GM23338 (cell line): Measurements from ENCODE around the gene PLEKHA7. TPM values are rescaled to one million over a fixed set of nuclear protein-coding genes. Genes with fewer than 3 reads are reported as not detected.

Experiments
- CREB1 ChIP-seq: fragments of 250-450 bp; sonication (Bioruptor Pico); IDR thresholded peaks from 2 replicates; pipeline ENCODE4 v1.5.0; 2020; ENCODE audit warnings: low read depth, mild to moderate bottlenecking, moderate library complexity
- EZH2 ChIP-seq: fragments of 200-600 bp; sonication (generic); IDR thresholded peaks from one replicate; pipeline ENCODE4 v1.8.0; 2017; ENCODE audit warnings: antibody characterized with exemption, mild to moderate bottlenecking, low read depth; ENCODE audit not compliant: unreplicated experiment
- EZH2phosphoT487 ChIP-seq: fragments of 200-600 bp; sonication (generic); IDR thresholded peaks from one replicate; pipeline ENCODE4 v1.8.1; 2018; ENCODE audit warnings: antibody characterized with exemption; ENCODE audit not compliant: unreplicated experiment
- JUNB ChIP-seq: IDR thresholded peaks from one replicate; pipeline ENCODE4 v1.6.1; 2016; ENCODE audit warnings: antibody characterized with exemption; ENCODE audit not compliant: unreplicated experiment
- NANOG ChIP-seq: IDR thresholded peaks from 2 replicates; pipeline ENCODE4 v1.6.1; 2016; ENCODE audit warnings: antibody characterized with exemption, borderline replicate concordance
- POLR2AphosphoS5 ChIP-seq: IDR thresholded peaks from 2 replicates; pipeline ENCODE4 v1.6.1; 2016; ENCODE audit warnings: antibody characterized with exemption, low read depth
- STAT1 ChIP-seq: IDR thresholded peaks from one replicate; pipeline ENCODE4 v1.6.1; 2016; ENCODE audit warnings: antibody characterized with exemption; ENCODE audit not compliant: unreplicated experiment
- polyA plus RNA-seq: library from polyadenylated mRNA; unstranded; fragments of >200 nt; fragmentation: Nextera tagmentation; extraction: Ambion mirVana; gene quantifications from 2 replicates; pipeline ENCODE4 v1.2.1, GENCODE V29; 2016
- total RNA-seq: library from RNA; depleted of rRNA; stranded (reverse); fragments of >200 nt; shearing (Covaris generic); gene quantifications from 2 replicates; pipeline ENCODE4 v1.2.3, GENCODE V29; 2014
- TF ChIP-seq, protein P1 (sequence below): fragments of 250-450 bp; sonication (Bioruptor Pico); IDR thresholded peaks from 2 replicates; pipeline ENCODE4 v1.5.0; 2020; ENCODE audit warnings: mild to moderate bottlenecking, moderate library complexity
- TF ChIP-seq, protein P2 (sequence below), 2 experiments: fragments of 200-600 bp in 1 of 2; sonication (generic) in 1 of 2; conservative IDR thresholded peaks; 2 replicates each; pipeline versions ENCODE4 v1.5.1 to v1.6.1; 2016 to 2017; ENCODE audit warnings: antibody characterized with exemption in 2 of 2, low read depth in 2 of 2, mild to moderate bottlenecking in 2 of 2, moderate library complexity in 1 of 2
- TF ChIP-seq, protein P3 (sequence below): IDR thresholded peaks from 2 replicates; pipeline ENCODE4 v1.6.1; 2016; ENCODE audit warnings: antibody characterized with exemption

Gene PLEKHA7
- total and polyA plus RNA-seq, 2 experiments from 2014 or later, result 9.7 to 15.8 TPM

DNA sequence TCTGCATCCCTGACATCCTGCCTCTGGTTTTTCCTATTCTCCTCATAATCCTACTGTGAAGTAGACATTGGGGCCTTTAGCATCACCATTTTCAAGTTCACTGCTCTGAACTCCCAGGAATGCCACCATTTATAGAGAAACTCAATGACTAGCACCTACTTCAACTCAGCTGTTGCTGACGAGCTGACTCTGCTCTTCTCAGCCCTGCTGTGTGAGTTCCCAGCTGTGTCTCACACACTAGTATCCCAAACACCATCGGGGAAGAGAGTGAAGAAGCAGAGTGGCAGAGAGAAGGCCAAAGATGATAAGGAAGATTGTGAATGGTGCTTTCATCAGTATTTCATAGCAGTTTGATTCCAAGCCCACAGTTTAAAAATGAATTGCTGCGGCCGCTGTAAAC, 71.9 kb downstream of the PLEKHA7 start (continued):
- TF ChIP-seq, protein P1, sequence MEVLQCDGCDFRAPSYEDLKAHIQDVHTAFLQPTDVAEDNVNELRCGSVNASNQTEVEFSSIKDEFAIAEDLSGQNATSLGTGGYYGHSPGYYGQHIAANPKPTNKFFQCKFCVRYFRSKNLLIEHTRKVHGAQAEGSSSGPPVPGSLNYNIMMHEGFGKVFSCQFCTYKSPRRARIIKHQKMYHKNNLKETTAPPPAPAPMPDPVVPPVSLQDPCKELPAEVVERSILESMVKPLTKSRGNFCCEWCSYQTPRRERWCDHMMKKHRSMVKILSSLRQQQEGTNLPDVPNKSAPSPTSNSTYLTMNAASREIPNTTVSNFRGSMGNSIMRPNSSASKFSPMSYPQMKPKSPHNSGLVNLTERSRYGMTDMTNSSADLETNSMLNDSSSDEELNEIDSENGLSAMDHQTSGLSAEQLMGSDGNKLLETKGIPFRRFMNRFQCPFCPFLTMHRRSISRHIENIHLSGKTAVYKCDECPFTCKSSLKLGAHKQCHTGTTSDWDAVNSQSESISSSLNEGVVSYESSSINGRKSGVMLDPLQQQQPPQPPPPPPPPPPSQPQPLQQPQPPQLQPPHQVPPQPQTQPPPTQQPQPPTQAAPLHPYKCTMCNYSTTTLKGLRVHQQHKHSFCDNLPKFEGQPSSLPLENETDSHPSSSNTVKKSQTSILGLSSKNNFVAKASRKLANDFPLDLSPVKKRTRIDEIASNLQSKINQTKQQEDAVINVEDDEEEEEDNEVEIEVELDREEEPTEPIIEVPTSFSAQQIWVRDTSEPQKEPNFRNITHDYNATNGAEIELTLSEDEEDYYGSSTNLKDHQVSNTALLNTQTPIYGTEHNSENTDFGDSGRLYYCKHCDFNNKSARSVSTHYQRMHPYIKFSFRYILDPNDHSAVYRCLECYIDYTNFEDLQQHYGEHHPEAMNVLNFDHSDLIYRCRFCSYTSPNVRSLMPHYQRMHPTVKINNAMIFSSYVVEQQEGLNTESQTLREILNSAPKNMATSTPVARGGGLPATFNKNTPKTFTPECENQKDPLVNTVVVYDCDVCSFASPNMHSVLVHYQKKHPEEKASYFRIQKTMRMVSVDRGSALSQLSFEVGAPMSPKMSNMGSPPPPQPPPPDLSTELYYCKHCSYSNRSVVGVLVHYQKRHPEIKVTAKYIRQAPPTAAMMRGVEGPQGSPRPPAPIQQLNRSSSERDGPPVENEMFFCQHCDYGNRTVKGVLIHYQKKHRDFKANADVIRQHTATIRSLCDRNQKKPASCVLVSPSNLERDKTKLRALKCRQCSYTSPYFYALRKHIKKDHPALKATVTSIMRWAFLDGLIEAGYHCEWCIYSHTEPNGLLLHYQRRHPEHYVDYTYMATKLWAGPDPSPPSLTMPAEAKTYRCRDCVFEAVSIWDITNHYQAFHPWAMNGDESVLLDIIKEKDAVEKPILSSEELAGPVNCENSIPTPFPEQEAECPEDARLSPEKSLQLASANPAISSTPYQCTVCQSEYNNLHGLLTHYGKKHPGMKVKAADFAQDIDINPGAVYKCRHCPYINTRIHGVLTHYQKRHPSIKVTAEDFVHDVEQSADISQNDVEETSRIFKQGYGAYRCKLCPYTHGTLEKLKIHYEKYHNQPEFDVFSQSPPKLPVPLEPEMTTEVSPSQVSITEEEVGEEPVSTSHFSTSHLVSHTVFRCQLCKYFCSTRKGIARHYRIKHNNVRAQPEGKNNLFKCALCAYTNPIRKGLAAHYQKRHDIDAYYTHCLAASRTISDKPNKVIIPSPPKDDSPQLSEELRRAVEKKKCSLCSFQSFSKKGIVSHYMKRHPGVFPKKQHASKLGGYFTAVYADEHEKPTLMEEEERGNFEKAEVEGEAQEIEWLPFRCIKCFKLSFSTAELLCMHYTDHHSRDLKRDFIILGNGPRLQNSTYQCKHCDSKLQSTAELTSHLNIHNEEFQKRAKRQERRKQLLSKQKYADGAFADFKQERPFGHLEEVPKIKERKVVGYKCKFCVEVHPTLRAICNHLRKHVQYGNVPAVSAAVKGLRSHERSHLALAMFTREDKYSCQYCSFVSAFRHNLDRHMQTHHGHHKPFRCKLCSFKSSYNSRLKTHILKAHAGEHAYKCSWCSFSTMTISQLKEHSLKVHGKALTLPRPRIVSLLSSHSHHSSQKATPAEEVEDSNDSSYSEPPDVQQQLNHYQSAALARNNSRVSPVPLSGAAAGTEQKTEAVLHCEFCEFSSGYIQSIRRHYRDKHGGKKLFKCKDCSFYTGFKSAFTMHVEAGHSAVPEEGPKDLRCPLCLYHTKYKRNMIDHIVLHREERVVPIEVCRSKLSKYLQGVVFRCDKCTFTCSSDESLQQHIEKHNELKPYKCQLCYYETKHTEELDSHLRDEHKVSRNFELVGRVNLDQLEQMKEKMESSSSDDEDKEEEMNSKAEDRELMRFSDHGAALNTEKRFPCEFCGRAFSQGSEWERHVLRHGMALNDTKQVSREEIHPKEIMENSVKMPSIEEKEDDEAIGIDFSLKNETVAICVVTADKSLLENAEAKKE (CRISPR knock-in tag), result no peak
- TF ChIP-seq NANOG, result no peak
- TF ChIP-seq, protein P2, sequence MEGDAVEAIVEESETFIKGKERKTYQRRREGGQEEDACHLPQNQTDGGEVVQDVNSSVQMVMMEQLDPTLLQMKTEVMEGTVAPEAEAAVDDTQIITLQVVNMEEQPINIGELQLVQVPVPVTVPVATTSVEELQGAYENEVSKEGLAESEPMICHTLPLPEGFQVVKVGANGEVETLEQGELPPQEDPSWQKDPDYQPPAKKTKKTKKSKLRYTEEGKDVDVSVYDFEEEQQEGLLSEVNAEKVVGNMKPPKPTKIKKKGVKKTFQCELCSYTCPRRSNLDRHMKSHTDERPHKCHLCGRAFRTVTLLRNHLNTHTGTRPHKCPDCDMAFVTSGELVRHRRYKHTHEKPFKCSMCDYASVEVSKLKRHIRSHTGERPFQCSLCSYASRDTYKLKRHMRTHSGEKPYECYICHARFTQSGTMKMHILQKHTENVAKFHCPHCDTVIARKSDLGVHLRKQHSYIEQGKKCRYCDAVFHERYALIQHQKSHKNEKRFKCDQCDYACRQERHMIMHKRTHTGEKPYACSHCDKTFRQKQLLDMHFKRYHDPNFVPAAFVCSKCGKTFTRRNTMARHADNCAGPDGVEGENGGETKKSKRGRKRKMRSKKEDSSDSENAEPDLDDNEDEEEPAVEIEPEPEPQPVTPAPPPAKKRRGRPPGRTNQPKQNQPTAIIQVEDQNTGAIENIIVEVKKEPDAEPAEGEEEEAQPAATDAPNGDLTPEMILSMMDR (conservative IDR thresholded peaks at IDR 0.05; ENCODE audit: low read depth in 2 of 2), result no peak
- TF ChIP-seq, protein P3, sequence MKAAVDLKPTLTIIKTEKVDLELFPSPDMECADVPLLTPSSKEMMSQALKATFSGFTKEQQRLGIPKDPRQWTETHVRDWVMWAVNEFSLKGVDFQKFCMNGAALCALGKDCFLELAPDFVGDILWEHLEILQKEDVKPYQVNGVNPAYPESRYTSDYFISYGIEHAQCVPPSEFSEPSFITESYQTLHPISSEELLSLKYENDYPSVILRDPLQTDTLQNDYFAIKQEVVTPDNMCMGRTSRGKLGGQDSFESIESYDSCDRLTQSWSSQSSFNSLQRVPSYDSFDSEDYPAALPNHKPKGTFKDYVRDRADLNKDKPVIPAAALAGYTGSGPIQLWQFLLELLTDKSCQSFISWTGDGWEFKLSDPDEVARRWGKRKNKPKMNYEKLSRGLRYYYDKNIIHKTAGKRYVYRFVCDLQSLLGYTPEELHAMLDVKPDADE, result no peak
- TF ChIP-seq POLR2AphosphoS5, result no peak
- TF ChIP-seq EZH2, result no peak
- TF ChIP-seq JUNB, result no peak
- no peak for TF ChIP-seq CREB1 (CRISPR knock-in tag)
- TF ChIP-seq EZH2phosphoT487, result no peak
- TF ChIP-seq STAT1, result no peak
